ENCODE data around the gene CIDEA. TPM values are rescaled to one million over a fixed set of nuclear protein-coding genes. Genes with fewer than 3 reads are reported as not detected.

The CIDEA gene
- total RNA-seq, 1 experiment from 2014 or later: not detected

DNA sequence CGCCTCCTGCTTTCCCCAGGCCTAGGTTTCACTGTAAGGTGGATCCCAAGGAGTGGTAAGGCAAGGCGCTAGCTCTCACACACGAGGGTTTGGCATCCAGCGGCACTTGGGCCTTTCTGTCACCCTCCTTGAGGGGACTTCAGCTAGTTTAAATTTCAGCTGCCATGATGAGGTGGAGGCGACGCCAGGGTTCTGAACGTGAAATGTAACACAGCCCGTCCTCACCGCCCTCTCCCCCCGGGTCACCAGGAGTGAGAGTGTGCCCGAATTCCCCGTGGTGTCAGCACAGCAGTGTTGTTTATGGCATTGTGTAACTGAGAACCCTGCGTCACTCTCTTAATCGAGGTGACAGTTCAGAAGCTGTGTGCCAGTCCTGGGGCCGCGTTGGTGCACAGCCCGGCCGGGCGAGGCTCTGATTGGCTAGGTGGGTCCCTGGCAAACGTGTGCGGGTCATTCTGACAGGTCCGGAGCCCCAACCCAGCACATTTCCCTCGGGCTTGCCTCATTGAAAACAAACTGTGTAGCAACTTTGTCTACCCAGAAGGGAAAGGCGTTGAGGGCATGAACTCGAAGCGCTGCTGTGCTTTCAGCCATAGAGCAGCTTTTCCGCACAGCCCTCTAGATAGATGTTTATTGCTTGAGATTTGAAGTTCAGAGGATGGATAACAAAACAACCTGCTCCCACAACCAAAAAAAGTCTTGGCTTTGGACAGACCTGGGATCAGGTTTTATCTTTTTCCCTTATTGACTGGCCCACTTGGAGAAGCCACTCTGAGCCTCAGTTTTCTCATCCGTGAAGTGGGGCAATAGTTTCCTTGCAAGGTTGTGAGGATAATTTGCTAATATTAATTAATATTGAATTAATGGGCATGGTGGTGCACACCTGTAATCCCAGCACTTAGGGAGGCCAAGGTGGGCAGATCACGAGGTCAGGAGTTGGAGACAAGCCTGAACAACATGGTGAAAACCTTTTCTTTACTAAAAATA, 4.9 kb downstream of the CIDEA start:
- DNase-seq (ENCODE audit: low spot score): no peak
- in situ Hi-C loops (cut with HindIII; ENCODE audit: low sequenced_read_pairs): no loop called here

DNA sequence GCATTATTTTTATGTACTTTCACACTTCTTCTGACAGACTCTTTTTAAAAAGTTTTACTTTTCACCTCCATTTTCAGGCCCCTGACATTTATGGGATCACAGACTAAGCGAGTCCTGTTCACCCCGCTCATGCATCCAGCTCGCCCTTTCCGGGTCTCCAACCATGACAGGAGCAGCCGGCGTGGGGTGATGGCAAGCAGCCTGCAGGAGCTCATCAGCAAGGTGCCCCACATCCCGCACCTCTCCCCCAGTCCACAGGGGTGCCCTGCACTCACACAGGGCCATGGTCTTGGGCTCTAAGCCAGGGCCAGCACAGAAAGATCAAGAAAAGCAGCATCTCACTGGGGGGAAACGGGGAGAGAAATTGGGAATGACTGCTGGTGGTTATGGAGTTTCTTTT, 8.6 kb downstream of the CIDEA start:
- no peak for DNase-seq (ENCODE audit: low spot score)
- in situ Hi-C loops (cut with HindIII; ENCODE audit: low sequenced_read_pairs): no loop called here

DNA sequence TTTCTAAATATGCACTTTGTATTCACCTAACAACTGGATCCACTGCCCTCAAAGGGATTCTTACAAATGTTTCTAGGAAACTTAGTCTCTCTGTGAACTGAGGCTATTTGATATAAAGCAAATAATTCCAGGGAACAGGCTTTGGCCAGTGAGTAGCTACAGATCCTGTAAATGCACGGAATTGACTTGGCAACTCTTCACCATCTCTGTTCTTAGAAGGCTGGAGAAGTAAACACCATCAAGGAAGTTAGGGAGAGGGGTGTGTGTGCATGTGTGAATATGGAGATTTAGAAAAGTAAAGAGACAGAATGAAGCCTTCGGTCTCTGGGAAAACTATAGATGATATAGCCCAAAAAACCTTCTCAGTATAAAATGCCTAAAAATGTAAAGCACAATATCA, 10.7 kb downstream of the CIDEA start:
- in situ Hi-C loops (cut with HindIII; ENCODE audit: low sequenced_read_pairs): no loop called here

DNA sequence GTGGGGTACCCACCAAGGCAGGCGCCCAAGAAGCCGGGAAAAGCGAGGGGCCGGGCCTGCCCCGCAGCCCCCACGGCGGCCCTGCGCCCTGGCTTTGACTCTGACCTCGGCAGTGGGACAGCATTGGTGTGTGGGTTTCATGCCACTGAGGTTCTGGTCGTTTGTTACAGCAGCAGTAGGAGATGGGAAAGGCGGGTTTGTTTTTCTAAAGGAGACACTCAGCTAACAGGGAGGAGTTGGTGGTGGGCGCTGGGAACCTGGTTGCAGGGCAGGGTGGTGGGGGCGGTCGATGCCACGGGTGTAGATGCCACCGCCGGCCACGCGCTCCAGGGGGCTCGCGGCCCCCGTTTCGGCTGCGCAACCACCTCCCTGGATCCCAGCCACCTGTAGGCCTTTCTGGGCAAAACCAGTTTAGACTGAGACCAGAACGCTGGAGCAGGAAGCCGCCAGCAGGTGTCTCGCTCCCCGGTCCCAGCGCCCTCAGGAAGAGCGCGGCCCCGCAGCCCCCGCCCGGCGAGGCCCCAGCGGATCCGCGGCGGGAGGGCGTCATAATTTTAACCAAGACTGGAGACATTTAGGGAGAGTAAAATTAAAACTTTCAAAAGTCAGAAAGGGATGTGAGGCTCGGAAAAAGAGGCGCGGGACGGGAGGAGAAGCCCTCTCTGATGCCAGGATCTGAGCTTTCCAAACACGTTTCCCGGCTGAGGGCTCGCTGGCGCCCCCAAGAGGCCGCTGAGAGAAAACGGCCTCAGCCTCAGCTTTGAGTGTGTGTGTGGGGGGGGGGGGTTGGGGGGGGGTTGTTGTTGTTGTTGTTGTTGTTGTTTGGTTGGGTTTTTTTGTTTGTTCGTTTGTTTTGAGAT, 17.4 kb downstream of the CIDEA start:
- DNase-seq (ENCODE audit: low spot score): peak; percentile 40
- in situ Hi-C loops (cut with HindIII; ENCODE audit: low sequenced_read_pairs): no loop called here

More for the DNA sequence above, 10.7 kb downstream of the CIDEA start:
- DNase-seq (ENCODE audit: low spot score): no peak

DNA sequence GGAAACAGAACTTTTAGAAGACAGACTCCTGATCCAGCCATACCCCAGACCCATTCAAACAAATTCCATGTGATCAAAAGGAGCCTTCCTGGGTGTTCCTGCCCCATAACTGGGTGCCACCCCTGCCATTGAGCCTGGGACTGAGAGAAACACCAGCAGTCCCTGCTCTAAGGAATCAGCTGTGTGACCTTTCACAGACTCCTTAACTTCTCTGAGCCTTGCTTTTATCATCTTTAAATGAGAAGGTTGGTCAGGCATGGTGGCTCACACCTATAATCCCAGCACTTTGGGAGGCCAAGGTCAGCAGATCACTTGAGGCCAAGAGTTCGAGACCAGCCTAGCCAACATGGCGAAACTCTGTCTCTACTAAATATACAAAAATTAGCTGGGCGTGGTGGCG, 20.6 kb downstream of the CIDEA start:
- in situ Hi-C loops (cut with HindIII; ENCODE audit: low sequenced_read_pairs): no loop called here
- DNase-seq (ENCODE audit: low spot score): no peak

DNA sequence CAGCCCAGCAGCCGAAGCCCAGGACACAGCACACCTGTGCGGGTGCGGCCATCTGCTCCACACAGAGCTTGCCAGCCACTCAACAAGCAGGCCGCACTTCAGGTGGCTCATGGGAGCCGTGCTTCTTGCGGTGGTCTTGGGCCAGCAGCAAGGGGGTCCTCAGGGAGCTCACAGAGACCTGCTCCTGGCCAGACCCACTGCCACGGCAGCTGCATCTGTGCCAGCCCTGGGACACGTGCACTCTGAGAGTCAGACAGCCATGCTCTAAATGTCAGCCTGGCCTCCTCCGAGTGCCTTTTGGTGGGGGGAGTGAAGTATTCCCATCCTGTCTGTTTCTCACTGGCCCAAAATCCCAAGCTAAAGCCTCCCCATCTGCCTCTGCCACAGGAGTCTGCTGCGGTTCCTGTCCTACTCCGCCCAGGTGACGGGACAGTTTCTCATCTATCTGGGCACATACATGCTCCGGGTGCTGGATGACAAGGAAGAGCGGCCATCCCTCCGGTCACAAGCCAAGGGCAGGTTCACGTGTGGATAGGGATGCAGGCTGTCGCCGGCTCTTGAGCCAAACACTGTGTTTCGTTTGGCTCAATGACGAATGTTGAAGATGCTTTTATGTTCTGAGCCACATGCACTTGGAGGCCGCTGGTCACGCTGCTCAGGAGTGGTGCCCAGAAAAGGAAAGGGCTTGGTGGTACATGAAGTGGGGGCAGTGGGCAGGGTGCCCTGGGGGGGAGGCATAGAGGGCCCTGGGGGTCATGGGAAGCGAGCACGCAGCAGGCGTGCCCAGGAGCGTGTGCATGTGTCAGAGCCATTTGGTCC, 22.8 kb downstream of the CIDEA start:
- DNase-seq (ENCODE audit: low spot score): no peak
- in situ Hi-C loops (cut with HindIII; ENCODE audit: low sequenced_read_pairs): no loop called here

DNA sequence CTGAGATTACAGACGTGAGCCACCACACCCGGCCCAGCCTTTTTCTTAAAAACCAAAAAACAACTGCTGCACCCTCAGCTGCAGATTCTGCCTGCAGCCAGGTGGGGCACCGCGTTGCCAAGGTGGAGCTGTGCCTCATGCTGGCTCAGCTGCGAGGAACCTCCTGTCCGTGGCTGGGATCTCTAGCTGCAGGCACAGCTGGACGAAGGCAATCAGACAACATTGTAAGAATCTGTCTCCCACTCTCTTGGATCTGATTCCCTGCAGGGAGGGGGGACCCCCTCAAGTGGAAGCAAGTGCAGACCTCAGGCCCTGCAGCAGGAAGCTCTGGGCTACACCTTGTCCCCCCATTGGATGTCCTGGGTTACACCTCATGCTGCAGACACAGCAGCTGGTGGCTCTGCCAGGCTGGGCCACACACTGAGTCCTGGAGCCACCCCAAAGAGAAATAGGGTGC, 24.1 kb downstream of the CIDEA start:
- no peak for DNase-seq (ENCODE audit: low spot score)
- in situ Hi-C loops (cut with HindIII; ENCODE audit: low sequenced_read_pairs): no loop called here

DNA sequence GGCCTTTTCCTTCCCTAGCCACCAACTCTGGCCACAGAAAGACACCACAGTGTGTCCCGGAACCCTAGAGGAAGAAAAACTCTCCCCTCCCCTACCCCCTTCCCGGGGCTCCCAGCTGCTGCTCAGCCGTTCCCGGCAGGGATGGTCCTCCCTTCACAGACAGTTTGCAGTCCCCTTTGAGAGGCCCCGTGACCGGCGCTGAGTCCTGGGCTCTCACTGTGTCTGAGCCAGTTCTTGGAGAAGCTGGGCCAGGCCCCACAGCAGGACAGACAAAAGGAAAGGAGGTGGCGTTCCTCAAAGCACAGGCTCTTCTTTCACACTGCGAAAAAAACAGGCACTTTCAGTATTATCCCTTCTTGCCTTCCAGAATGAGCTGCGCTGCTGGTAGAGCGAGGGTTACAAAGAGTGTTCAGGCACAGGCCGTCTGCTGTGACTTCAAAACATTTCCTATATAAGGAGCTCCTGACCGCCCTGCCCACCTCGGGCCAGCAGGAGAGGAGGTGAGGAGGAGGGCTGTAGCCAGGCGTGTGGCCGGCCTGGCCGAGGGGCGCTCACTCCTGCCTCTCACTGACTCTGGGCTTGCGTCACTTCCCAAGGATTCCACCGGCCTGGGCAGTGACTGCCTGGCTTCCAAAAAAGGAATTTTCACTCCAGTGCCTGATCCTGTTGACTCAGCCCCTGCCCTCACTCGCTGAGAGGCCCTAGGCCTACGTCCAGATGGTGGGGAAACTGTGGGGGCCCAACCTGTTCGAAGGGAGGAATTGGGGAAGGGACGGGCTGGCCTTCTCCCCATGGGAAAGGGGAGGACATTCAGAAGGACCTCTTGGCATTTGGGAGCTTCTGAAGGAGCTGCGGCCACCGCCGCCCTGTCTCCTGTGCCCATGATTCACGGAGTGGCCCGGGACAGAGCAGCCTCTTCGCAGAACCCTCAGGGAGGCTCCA, 24.9 kb downstream of the CIDEA start:
- in situ Hi-C loops (cut with HindIII; ENCODE audit: low sequenced_read_pairs): no loop called here
- DNase-seq (ENCODE audit: low spot score): peak; percentile 31

DNA sequence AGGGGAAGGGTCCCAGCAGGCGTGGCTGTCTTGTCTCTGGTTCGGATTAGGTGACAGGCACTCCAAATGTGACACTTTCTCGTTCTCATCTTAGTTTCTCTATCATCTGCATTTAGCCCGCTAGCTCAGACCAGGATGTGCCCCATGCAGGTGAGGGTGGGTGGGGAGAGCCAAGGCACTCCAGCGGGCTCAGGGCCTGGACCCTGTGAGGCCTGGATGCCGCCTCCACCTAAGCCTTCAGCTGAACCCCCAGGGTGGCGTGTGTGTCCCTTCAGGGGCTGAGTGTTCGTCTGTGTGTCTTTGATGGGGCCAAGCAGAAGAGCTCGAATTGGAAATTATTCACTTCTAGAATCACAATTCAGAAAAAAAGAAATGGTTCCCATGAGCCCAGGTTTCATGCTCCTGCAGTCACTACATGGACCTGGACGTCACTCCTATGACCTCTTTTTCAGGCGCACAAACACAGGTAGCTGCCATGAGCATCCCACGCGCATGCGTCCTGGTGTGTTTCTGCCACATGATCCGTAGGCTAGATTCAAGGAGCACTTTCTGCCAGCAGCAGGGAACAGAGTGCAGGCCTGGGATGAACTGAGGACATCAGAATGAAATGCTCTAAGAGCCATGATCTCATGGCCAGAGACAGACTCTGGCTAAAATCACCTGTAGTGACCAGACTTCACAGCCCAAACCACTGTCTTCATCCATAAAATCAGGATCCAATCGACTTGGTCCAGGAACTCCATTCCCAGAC, 25.8 kb downstream of the CIDEA start:
- no peak for DNase-seq (ENCODE audit: low spot score)
- in situ Hi-C loops (cut with HindIII; ENCODE audit: low sequenced_read_pairs): no loop called here

DNA sequence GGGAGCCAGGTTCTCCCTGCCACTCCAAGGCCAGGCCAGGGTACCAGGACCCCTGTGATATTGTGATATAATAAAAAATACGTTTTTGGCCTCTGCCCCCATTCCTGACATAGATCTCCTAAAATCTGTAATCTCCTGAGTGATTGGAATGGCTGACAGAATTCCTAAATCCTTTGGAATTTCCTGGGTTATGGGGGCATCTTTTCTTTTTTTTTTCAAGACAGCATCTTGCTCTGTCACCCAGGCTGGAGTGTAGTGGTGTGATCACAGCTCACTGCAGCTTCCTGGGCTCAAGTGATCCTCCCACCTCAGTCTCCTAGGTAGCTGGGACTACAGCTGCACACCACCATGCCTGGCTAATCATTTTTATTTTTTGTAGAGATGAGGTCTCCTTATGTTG, 27.7 kb downstream of the CIDEA start:
- in situ Hi-C loops (cut with HindIII; ENCODE audit: low sequenced_read_pairs): no loop called here
- no peak for DNase-seq (ENCODE audit: low spot score)

DNA sequence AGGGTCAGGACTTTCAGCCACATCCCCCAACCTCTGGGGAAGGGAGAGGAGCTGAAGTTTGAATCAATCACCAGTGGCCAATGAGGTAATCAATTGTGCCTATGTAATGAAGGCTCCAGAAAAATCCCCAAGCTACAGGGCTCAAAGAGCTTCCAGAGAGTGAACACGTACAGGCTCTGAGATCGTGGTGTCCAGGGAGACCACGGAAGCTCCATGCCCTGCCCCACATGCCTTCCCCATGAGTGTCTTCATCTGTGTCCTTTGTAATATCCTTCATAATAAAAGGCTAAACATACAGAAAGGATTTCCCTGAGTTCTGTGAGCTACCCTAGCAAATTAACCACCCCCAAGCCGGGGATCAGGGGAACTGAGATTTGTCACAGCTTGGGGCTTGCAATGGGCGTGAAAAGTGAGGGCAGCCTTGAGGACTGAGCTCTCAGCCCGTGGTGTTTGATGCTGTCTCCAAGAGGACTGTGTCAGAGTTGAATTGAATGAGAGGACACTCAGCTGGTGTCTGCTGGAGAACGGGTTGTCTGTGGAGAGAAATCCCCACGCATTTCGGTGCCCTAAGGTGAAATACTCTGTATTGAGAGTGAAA, 28.4 kb downstream of the CIDEA start:
- in situ Hi-C loops (cut with HindIII; ENCODE audit: low sequenced_read_pairs): no loop called here
- DNase-seq (ENCODE audit: low spot score): no peak

DNA sequence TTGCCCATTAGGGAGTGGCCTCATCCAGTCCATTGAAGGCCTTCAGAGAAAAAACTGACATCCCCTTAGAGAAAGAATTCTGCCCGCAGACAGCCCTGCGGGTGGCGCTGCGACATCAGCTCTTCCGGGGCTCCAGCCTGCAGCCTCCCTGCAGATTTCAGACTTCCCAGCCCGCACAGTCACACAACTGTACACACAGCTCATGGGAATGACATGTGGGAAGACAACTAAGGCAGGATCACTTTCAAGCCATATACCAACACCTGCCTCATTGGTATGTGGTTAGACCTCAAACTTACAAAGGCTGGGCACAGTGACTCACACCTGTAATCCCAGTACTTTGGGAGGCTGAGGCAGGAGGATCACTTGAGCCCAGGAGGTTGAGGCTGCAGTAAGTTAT, 29.1 kb downstream of the CIDEA start:
- DNase-seq (ENCODE audit: low spot score): no peak
- in situ Hi-C loops (cut with HindIII; ENCODE audit: low sequenced_read_pairs): no loop called here

DNA sequence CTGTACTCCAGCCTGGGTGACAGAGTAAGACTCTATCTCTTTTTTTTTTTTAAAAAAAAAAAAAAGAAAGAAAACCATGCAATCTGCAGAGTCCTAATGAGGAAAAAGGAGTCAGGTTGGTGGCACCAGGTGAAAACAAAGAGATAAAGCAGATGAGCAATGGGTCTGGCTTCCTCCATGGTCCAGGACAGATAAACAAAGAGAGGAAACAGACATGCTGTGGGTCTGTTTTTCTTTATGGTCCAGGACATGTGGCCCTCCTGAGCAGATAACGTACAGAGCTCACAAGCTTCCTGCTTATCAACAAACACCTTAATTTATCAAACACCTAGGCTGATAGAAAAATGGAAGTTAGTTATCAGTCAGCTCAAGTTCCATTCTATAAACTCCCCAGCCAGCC, 29.5 kb downstream of the CIDEA start:
- DNase-seq (ENCODE audit: low spot score): no peak
- in situ Hi-C loops (cut with HindIII; ENCODE audit: low sequenced_read_pairs): no loop called here

DNA sequence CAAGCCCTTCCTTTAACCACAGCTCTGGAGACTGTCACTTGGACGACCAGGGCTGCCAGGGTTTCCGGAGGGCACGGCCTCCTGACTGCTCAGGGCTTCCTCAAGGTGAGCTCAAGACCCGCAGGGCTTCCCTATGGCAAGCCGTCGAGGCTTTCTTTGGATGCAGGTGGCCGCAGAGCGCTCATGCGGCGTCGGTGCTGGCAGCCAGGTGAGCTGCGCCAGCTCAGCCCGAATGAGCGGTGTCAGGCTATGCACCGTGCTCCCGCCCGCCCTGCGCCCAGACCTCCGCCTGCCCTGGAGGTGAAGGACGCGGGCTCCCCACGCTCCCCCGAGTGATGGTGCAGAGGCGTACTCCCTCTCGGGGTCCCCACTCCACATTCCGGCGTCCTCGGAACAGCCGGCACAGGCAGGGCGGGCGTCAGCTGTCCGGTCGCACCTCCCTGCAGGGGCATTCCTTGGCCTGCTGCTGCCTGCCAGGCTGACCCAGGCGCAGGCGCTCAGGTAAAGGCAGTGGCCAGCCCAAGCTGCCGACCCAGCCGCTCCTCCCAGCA, 33.0 kb downstream of the CIDEA start:
- no peak for DNase-seq (ENCODE audit: low spot score)
- in situ Hi-C loops (cut with HindIII; ENCODE audit: low sequenced_read_pairs): no loop called here

DNA sequence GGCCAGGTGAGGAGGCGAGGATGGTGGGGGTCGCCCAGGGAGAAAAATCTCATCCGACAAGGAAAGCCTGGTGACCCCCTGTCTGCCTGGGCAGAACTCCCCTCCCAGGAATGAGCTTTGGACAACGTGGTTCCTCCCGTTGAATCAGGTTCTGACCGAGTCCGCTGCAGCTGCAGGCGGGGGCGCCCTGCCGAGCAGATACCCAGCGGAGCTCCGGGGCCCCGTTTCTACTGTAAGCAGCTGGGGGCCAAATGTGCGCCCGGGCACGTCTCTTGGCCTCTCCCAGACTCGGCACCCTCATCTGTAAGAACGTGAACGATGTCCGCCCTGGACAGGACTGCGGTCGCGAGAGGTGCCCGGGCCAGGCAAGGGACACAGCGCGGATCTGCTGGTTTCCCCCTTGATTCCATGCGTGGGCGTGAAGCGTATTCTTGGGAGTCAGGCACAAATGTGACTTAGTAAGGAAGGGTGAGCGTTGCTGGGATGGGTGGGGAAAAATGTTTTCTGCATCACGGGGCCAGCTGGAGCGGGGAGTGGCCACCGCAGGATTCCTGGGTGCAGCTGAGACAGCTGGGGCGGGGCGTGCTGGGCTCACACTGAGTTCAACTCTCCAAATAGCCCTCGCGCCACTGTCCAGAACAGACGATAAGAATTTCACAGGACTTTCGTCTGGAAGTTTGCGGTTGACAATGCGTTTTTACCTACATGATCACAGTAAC, 33.7 kb downstream of the CIDEA start:
- in situ Hi-C loops (cut with HindIII; ENCODE audit: low sequenced_read_pairs): no loop called here
- no peak for DNase-seq (ENCODE audit: low spot score)

DNA sequence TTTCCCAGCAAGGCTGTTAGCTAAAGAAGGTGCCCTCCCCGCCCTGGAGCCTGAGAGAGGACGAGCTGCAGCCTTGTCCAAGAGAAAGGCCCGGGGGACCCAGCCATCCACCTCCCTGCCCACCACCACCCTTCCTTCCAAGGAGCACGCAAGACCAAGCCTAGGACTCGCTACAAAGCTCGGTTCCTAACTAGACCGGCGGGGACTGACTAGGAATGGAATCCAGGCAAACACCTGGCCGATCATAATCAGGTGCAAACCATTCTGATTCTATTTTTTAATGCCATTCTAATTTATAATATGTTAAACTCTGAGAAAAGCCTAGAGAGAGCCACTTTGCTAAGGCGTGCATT, 34.2 kb downstream of the CIDEA start:
- no peak for DNase-seq (ENCODE audit: low spot score)
- in situ Hi-C loops (cut with HindIII; ENCODE audit: low sequenced_read_pairs): no loop called here

All from G401 (cell line).